ENCODE results near the gene RPE65. TPM values are rescaled to one million over a fixed set of nuclear protein-coding genes. Genes with fewer than 3 reads are reported as not detected.
A peak's percentile ranks its signal among the peaks of the same experiment; 100 is the strongest.

The RPE65 gene
- total and polyA plus RNA-seq, 2 experiments from 2014 or later, result not detected

DNA sequence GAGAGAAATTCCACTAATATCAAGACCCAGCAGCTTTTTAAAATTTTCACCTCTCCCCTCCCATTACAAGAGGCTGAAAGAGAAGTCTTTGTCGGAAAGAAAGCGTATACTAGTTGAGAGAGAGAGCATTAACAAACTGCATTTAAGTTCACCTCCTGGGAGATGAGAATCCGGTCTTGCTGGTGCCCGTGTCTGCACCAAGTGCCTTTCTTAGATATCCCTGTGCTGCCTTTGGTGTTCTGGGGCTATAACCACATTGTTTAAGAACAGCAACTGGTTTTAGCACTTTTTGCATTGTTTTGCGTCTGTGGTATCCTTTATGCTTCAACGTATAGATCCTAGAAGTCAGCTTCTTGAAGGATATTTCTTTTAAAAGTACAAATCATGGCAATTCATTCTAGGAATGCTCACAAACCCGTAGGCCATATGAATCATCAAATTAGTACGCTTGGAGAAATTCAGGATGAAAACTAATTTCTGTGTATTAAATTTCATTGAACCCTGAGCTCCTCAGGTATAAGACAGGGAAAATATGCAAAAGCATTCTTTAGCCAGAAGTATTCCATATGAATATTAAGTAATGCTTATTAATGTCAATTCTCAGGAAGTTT, 3.4 kb upstream of the RPE65 start:
- no peak for TF ChIP-seq EZH2 (IDR thresholded peaks at IDR 0.05; ENCODE audit: low read depth, unreplicated experiment)
- TF ChIP-seq ZNF331 (CRISPR knock-in tag; IDR thresholded peaks at IDR 0.05; ENCODE audit: low read depth), result no peak
- no peak for TF ChIP-seq EZH2phosphoT487 (IDR thresholded peaks at IDR 0.05; ENCODE audit: unreplicated experiment)
- no peak for TF ChIP-seq STAT1 (IDR thresholded peaks at IDR 0.05; ENCODE audit: unreplicated experiment)
- TF ChIP-seq NANOG (IDR thresholded peaks at IDR 0.05; ENCODE audit: borderline replicate concordance), result no peak
- TF ChIP-seq CREB1 (CRISPR knock-in tag; IDR thresholded peaks at IDR 0.05; ENCODE audit: low read depth), result no peak
- TF ChIP-seq, protein P1, sequence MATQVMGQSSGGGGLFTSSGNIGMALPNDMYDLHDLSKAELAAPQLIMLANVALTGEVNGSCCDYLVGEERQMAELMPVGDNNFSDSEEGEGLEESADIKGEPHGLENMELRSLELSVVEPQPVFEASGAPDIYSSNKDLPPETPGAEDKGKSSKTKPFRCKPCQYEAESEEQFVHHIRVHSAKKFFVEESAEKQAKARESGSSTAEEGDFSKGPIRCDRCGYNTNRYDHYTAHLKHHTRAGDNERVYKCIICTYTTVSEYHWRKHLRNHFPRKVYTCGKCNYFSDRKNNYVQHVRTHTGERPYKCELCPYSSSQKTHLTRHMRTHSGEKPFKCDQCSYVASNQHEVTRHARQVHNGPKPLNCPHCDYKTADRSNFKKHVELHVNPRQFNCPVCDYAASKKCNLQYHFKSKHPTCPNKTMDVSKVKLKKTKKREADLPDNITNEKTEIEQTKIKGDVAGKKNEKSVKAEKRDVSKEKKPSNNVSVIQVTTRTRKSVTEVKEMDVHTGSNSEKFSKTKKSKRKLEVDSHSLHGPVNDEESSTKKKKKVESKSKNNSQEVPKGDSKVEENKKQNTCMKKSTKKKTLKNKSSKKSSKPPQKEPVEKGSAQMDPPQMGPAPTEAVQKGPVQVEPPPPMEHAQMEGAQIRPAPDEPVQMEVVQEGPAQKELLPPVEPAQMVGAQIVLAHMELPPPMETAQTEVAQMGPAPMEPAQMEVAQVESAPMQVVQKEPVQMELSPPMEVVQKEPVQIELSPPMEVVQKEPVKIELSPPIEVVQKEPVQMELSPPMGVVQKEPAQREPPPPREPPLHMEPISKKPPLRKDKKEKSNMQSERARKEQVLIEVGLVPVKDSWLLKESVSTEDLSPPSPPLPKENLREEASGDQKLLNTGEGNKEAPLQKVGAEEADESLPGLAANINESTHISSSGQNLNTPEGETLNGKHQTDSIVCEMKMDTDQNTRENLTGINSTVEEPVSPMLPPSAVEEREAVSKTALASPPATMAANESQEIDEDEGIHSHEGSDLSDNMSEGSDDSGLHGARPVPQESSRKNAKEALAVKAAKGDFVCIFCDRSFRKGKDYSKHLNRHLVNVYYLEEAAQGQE (IDR thresholded peaks at IDR 0.05; ENCODE audit: unreplicated experiment), result no peak
- no peak for TF ChIP-seq ZNF462 (CRISPR knock-in tag; IDR thresholded peaks at IDR 0.05)
- no peak for TF ChIP-seq ZNF114 (CRISPR knock-in tag; IDR thresholded peaks at IDR 0.05)
- TF ChIP-seq JUNB (IDR thresholded peaks at IDR 0.05; ENCODE audit: unreplicated experiment), result no peak
- TF ChIP-seq POLR2AphosphoS5 (IDR thresholded peaks at IDR 0.05; ENCODE audit: low read depth), result no peak
- no peak for TF ChIP-seq CTCF (conservative IDR thresholded peaks at IDR 0.05; ENCODE audit: low read depth in 2 of 2)
- TF ChIP-seq ETS1 (IDR thresholded peaks at IDR 0.05), result no peak
- Mint-ChIP-seq H3K9me3 (no peaks in the 10 kb centered on the region), H3K4me3 (no peak overlapping the region), H3K27me3 (ENCODE audit: insufficient read depth, low read depth, poor library complexity) (peaks cover 3% of the 10 kb centered on the region), H3K27ac (no peak overlapping the region), H3K36me3 (ENCODE audit: low read depth) (no peaks in the 10 kb centered on the region), H3K4me1 (peaks cover 7% of the 10 kb centered on the region)
- Histone ChIP-seq H3K4me1 (ENCODE audit: insufficient read depth) (no peaks in the 10 kb centered on the region), H3F3A (replicated peaks; ENCODE audit: low read depth) (no peaks in the 10 kb centered on the region), H3K79me2 (replicated peaks; ENCODE audit: insufficient read depth) (no peaks in the 10 kb centered on the region), H3K27ac (ENCODE audit: low read depth) (no peak overlapping the region), H3K4me3 (no peak overlapping the region), H2AFZ (peak overlapping the region; percentile 91), H4K20me1 (replicated peaks; ENCODE audit: insufficient read depth) (no peaks in the 10 kb centered on the region), H3K27me3 (ENCODE audit: insufficient read depth) (no peaks in the 10 kb centered on the region), H3K36me3 (ENCODE audit: insufficient read depth) (no peaks in the 10 kb centered on the region), H3K9me2 (ENCODE audit: insufficient read depth) (no peaks in the 10 kb centered on the region), H3K4me2 (no peak overlapping the region)
- DNase-seq (ENCODE audit: low spot score) (no peak), ATAC-seq (no peak)

Data from GM23338 (cell line).